ENCODE data around the gene C2orf49.

Gene C2orf49

DNA sequence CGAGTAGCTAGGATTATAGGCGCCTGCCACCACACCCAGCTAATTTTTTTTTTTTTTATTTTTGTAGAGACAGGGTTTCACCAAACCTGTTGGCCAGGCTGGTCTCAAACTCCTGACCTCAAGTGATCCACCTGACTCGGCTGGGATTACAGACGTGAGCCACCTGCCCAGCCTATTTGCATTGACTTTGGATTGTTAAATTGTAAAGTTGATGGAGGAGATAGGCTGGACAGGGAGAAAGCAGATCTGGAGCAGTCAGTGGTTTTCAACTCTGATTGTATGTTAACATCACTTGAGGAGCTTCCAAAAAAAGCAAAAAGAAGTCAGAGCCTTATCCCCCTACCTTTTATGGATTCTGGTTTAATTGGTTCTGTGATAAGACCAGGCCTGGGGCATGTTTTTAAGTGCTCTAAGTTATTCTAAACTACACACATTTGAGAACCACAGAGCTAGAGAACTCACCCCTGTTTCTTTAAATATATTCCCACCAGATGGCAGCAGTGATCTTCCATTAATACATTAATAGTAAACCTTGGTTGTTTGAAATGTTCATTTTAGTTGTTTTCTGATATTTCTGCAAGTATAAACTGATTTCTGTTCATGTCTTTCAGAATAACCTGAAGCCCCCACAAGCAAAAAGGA is 7.5 kb downstream of the C2orf49 start:
- no peak overlapping the region for H3K4me2 ChIP-seq
- no peaks in the 10 kb centered on the region for H3K27me3 ChIP-seq
- no peak for TF ChIP-seq Cebpa-rat (IDR thresholded peaks at IDR 0.05)
- H3K9ac ChIP-seq, result no peak overlapping the region
- H4K20me1 ChIP-seq, result peaks cover 43% of the 10 kb centered on the region
- H3K9me3 ChIP-seq, result no peaks in the 10 kb centered on the region
- no peak overlapping the region for H3K27ac ChIP-seq
- no peaks in the 10 kb centered on the region for H3K4me1 ChIP-seq
- H3K4me3 ChIP-seq, result no peak overlapping the region
- H3K36me3 ChIP-seq, result peaks cover 96% of the 10 kb centered on the region

DNA sequence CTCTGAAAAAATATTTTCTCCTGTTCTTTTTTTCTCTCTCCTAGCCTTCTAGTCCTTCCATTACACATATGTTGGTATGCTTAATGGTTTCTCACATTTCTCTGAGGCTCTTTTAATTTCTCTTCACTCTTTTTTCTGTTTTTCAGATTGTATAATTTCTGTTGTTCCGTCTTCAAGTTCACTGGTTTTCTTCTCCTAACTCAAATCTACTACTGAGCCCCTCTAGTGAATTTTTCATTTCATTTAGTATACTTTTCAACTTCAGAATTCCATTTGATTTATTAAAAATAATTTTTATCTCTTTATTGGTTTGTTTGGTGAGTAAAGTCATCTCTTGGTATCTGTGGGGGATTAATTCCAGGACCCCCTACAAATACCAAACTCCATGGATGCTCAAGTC is 19.8 kb downstream of the C2orf49 start:
- no peak for TF ChIP-seq Cebpa-rat (IDR thresholded peaks at IDR 0.05)
- H3K36me3 ChIP-seq, result peaks cover 88% of the 10 kb centered on the region
- no peak overlapping the region for H3K4me2 ChIP-seq
- H3K4me3 ChIP-seq, result no peak overlapping the region
- no peaks in the 10 kb centered on the region for H4K20me1 ChIP-seq
- H3K9me3 ChIP-seq, result peaks cover 25% of the 10 kb centered on the region
- no peak overlapping the region for H3K27ac ChIP-seq
- no peaks in the 10 kb centered on the region for H3K4me1 ChIP-seq
- no peaks in the 10 kb centered on the region for H3K27me3 ChIP-seq
- no peak overlapping the region for H3K9ac ChIP-seq

DNA sequence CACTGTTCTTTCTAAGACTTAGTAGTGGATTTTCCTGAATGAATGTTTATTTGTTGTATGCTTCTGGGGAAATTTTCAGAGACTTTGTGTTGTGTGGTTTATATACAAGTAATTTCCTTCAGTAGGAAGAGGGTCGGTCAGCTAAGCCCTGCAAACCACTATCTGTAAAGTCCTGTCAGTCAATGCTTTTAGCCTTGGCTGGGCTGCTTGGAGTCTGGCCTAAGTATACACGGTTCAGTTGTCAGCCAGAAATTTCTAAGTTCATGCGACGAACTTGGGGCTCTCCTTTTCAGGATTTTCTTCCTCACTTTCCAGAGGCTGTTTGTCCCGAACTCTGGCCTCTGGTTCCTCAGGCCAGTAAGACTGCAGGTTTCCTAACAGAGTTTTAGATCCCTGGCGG is 21.3 kb downstream of the C2orf49 start:
- H3K27ac ChIP-seq, result no peak overlapping the region
- H3K36me3 ChIP-seq, result peaks cover 74% of the 10 kb centered on the region
- TF ChIP-seq Cebpa-rat (IDR thresholded peaks at IDR 0.05), result no peak
- no peak overlapping the region for H3K9ac ChIP-seq
- H3K9me3 ChIP-seq, result peaks cover 25% of the 10 kb centered on the region
- peaks cover 7% of the 10 kb centered on the region for H3K4me1 ChIP-seq
- H4K20me1 ChIP-seq, result no peaks in the 10 kb centered on the region
- H3K4me3 ChIP-seq, result no peak overlapping the region
- H3K27me3 ChIP-seq, result no peaks in the 10 kb centered on the region
- no peak overlapping the region for H3K4me2 ChIP-seq

DNA sequence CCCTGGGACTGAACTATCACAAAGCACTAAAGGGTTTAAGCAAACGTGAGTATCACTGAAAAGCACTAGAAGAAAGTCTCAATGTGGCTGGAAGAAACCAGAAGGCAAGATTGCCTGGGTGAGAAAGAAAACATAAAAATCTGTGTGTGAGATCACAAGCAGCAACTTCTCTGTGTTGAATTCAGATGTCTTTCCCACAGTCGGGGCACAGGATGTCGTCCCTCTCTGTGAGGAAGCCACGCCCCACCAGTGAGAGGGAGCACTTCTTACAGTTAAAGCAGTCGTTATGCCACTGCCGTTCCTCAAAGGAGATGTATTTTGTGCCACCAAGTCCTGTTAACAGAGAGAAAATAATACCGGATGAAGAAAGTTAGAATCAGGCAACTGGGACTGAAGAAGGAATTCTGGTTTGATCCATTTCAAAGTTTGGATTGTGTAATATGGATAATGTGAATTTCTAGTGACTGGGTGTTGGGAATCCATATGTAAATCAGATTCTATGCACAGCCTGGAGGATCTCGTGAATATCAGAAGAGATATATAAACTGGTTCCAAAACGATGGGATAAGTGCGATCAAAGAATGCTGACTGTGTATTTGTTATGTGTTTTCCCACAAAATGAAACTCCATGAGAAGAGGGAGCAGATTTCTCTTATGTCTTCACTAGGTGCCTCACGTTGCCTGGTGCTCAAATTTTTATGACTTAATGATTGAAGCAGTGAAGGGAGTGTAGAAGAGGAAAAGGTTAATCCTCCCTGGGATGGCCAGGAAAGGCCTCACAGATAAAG is 24.0 kb downstream of the C2orf49 start:
- no peak for TF ChIP-seq Cebpa-rat (IDR thresholded peaks at IDR 0.05)
- Histone ChIP-seq H3K9ac (no peak overlapping the region), H3K9me3 (peaks cover 11% of the 10 kb centered on the region), H3K27ac (no peak overlapping the region), H3K27me3 (no peaks in the 10 kb centered on the region), H3K4me3 (no peak overlapping the region), H3K4me2 (no peak overlapping the region), H3K4me1 (peaks cover 7% of the 10 kb centered on the region), H4K20me1 (no peaks in the 10 kb centered on the region), H3K36me3 (peaks cover 47% of the 10 kb centered on the region)

DNA sequence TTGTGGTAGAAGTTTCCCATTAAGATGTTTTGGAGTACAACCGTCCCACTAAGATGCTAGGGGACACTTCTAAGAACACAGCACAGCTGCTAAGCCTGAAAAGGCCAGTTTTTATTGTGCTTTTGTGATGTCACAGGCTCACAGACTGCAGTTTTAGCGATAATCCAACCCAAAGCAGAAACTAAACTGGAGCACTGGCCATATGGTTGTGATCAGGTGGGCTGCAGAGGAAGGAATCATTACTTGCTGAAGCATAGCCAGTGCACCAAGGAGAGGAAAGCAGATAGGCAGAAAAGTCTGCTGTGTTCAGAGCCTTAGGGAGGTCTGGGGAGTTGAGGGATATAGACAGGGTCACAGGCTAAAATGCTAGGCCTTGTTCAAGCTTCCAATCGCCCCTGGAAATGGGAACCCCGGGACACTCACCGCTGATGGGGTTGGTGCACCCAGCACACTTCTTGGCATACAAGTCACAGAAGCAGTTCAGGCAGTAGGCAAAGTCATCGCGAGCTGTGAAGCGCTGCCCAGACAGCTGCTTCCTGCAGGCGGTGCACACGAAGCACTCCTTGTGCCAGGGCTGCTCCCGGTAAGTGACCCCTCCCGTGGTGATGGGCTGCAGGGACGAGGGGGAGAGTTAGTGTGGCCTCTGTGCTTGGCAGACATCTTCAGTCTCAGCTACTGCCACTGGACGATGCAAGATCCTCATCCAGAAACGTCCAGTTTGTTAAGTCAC is 25.7 kb downstream of the C2orf49 start:
- H3K9me3 ChIP-seq, result no peaks in the 10 kb centered on the region
- no peak overlapping the region for H3K27ac ChIP-seq

DNA sequence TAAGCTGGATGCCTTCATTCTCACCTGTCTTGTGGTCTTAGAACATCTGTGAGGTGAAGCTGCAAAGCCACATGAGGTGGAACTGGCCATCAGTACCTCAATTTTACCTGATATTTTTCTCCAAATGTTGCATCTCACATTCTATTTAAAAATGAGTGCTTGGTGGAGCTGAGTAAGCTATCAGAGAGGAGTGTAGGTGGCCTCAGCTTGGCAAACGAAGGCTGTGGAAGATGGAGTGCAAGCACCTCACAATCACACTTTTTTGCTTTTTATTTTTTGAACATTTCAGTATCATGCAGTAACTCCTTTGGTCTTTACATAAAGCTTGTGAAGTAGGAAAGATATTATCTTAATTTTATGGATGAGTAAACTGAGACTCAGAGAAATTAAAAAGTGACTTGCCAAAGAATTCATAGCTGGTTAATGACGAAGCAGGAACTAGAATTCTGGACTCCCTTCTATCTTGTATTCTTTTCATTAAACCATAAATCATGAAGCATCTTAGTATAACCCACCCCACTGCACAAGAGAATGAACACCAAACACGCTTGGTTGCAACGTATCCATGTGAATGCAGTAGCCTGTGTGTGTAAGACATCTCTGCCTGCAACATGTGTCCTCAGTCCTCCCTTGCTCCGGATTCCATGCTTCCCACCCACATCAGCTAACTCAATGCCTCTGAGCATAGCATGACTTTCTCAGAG is 27.2 kb downstream of the C2orf49 start:
- Histone ChIP-seq H3K9me3 (no peaks in the 10 kb centered on the region), H3K4me3 (no peak overlapping the region), H3K9ac (no peak overlapping the region), H3K36me3 (peaks cover 16% of the 10 kb centered on the region), H3K27ac (no peak overlapping the region), H3K27me3 (no peaks in the 10 kb centered on the region), H3K4me1 (peaks cover 7% of the 10 kb centered on the region), H3K4me2 (no peak overlapping the region), H4K20me1 (no peaks in the 10 kb centered on the region)
- no peak for TF ChIP-seq Cebpa-rat (IDR thresholded peaks at IDR 0.05)

More for the DNA sequence above, 25.7 kb downstream of the C2orf49 start:
- H3K36me3 ChIP-seq, result peaks cover 30% of the 10 kb centered on the region
- H3K4me1 ChIP-seq, result peaks cover 7% of the 10 kb centered on the region
- no peaks in the 10 kb centered on the region for H3K27me3 ChIP-seq
- H3K4me2 ChIP-seq, result no peak overlapping the region; the same call in 1 of the 2 replicates
- H3K4me3 ChIP-seq, result no peak overlapping the region
- H3K9ac ChIP-seq, result no peak overlapping the region
- H4K20me1 ChIP-seq, result no peaks in the 10 kb centered on the region
- TF ChIP-seq Cebpa-rat (IDR thresholded peaks at IDR 0.05), result no peak

DNA sequence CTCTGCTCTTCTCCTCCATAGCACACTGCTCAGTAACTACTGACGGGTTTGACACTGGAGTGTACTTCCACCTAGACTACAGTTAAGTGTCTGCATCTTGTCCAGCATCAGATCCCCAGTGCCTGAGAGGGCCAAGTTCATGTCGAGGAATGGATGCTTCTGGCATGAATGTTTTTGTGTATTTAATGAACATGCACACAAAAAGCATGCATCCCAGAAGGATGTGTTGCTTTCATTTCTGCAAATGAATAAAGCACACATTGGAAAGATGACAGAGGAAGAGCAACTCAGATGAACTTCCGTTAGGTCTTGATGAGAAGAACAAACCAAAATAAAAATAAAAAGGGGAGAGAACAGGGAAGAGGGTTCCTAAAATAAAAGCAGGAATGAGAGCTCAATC is 27.9 kb downstream of the C2orf49 start:
- Histone ChIP-seq H3K27ac (no peak overlapping the region), H3K36me3 (peaks cover 13% of the 10 kb centered on the region)

DNA sequence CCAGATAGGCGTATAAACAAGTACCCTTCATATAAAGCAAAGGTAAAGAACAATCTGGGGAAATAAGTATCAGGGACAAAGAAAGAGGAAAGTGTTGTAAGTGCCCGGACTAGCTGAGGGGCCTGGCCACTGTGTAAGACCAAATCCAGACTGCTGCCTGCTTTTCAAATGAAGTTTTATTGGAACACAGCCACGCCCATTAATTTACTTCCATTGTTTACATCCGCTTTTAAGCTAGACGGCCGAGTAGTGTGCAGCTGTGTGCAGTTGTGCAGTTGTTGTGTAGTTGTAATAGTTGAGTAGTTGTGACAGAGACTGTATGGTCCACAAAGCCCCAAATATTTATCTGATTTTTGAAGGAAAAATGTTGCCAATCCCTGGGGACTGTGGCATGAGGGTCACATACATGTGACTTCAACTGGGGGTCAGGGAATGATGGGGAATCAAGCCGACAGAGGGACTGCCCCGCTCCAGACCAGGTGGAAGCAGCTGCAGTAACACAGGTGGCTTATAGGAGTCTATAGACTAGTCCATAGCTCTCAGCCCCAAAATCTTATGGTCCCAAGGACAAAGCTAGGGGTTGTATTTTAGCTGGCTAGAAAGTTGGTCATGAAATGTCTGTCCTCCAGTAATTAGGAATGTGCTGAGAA is 31.5 kb downstream of the C2orf49 start:
- no peak overlapping the region for H3K9ac ChIP-seq
- no peaks in the 10 kb centered on the region for H3K36me3 ChIP-seq
- no peak overlapping the region for H3K4me2 ChIP-seq
- no peak for TF ChIP-seq Cebpa-rat (IDR thresholded peaks at IDR 0.05)
- no peaks in the 10 kb centered on the region for H3K4me1 ChIP-seq
- no peaks in the 10 kb centered on the region for H3K9me3 ChIP-seq
- no peaks in the 10 kb centered on the region for H4K20me1 ChIP-seq
- no peak overlapping the region for H3K4me3 ChIP-seq
- H3K27ac ChIP-seq, result no peak overlapping the region
- H3K27me3 ChIP-seq, result no peaks in the 10 kb centered on the region

More for the DNA sequence above, 27.9 kb downstream of the C2orf49 start:
- H3K9ac ChIP-seq, result no peak overlapping the region
- no peak for TF ChIP-seq Cebpa-rat (IDR thresholded peaks at IDR 0.05)
- no peaks in the 10 kb centered on the region for H3K27me3 ChIP-seq
- no peaks in the 10 kb centered on the region for H3K9me3 ChIP-seq
- no peaks in the 10 kb centered on the region for H4K20me1 ChIP-seq
- H3K4me1 ChIP-seq, result peaks cover 7% of the 10 kb centered on the region
- H3K4me3 ChIP-seq, result no peak overlapping the region
- no peak overlapping the region for H3K4me2 ChIP-seq

Measured in BLaER1 (cell line).